RPMI7951 (cell line): ENCODE data around the gene CHTOP. TPM values are rescaled to one million over a fixed set of nuclear protein-coding genes. Genes with fewer than 3 reads are reported as not detected.

Source experiments
- DNase-seq: peaks from one replicate; pipeline ENCODE4 v3.0.0-alpha.2; 2012; ENCODE audit warnings: low read depth
- total RNA-seq: library from RNA; depleted of rRNA; stranded (reverse); fragments of >200 nt; shearing (Covaris generic); gene quantifications from 2 replicates; pipeline ENCODE4 v1.2.3, GENCODE V29; 2014; rRNA removed

The CHTOP gene
- total RNA-seq, 1 experiment from 2014 or later, result 34.7 TPM

DNA sequence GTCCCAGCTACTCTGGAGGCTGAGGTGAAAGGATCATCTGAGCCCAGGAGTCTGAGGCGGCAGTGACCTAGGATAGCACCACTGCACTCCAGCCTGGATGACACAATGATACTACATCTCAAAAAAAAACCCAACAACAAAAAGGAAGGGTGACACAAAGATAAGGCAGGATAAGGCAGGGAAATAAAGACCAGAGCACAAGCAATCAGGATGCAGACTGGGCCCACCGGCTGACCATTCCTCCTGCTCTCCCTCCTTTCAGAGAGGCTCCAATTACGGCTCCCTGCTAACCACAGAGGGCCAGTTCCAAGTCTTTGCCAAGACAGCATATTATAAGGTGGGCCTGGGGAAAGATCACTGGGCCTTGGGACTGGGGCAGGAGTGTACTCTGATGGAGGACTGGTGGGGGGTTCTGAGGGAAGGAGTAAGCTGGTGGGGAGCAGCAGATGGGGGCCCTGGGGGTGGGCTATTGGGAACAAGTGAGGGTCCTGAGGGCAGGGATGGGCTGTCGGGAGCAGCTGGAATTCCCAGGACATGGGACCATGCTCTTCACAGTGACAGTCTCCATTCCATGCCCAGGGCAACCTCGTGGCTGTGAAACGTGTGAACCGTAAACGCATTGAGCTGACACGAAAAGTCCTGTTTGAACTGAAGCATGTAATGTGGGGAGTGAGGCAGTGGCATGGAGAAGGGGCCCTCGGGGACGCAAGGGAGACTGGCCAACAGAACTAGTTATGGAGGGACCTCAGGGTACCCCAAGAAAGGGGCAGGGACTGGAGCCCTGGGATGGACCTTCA, 51.9 kb downstream of the CHTOP start:
- DNase-seq, result no peak

GRCh38 chr1:153687346-153688125, 53.7 kb downstream of the CHTOP start:
- DNase-seq, result no peak

- DNase-seq, result no peak
Measured at GRCh38 chr1:153688276-153688675, 54.4 kb downstream of the CHTOP start.

- no peak for DNase-seq
Measured at GRCh38 chr1:153688736-153689328, 55.0 kb downstream of the CHTOP start.

DNA sequence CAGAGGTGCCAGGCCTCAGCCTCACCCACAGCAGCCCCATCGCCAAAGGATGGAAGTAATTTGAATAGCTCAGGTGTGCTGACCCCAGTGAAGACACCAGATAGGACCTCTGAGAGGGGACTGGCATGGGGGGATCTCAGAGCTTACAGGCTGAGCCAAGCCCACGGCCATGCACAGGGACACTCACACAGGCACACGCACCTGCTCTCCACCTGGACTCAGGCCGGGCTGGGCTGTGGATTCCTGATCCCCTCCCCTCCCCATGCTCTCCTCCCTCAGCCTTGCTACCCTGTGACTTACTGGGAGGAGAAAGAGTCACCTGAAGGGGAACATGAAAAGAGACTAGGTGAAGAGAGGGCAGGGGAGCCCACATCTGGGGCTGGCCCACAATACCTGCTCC, 59.6 kb downstream of the CHTOP start:
- DNase-seq, result no peak

Other genes with a start within 250 kb of the CHTOP start
- gene S100A8, start 243.0 kb upstream of the CHTOP start, total RNA-seq, result 0.68 and 4.7 TPM in 2 replicates
- gene S100A7A, start 217.5 kb upstream of the CHTOP start, total RNA-seq, result not detected in 2 replicates
- gene S100A7, start 173.4 kb upstream of the CHTOP start, total RNA-seq, result not detected in 2 replicates
- gene S100A6, start 98.1 kb upstream of the CHTOP start, total RNA-seq, result 1,539 and 1,679 TPM in 2 replicates
- 1.4 and 2.2 TPM in 2 replicates for gene S100A5, start 93.1 kb upstream of the CHTOP start, total RNA-seq
- gene S100A4, start 88.3 kb upstream of the CHTOP start, total RNA-seq, result 836 and 954 TPM in 2 replicates
- gene S100A3, start 84.8 kb upstream of the CHTOP start, total RNA-seq, result 7.7 and 15.3 TPM in 2 replicates
- gene S100A2, start 68.2 kb upstream of the CHTOP start, total RNA-seq, result 9.0 and 11.2 TPM in 2 replicates
- 328 and 342 TPM in 2 replicates for gene S100A16, start 20.9 kb upstream of the CHTOP start, total RNA-seq
- gene S100A14, start 17.7 kb upstream of the CHTOP start, total RNA-seq, result 0.39 TPM in 1 of 2 replicates, not detected in the other
- gene S100A13, start 6.6 kb upstream of the CHTOP start, total RNA-seq, result 571 and 674 TPM in 2 replicates
- gene S100A1, start 5.6 kb upstream of the CHTOP start, total RNA-seq, result 4.7 and 5.1 TPM in 2 replicates
- 74.9 and 75.2 TPM in 2 replicates for gene SNAPIN, start 24.6 kb downstream of the CHTOP start, total RNA-seq
- 295 and 309 TPM in 2 replicates for gene ILF2, start 36.9 kb downstream of the CHTOP start, total RNA-seq
- gene NPR1, start 44.6 kb downstream of the CHTOP start, total RNA-seq, result not detected in 2 replicates
- 18.4 and 20.4 TPM in 2 replicates for gene INTS3, start 94.0 kb downstream of the CHTOP start, total RNA-seq
- gene SLC27A3, start 141.3 kb downstream of the CHTOP start, total RNA-seq, result 7.4 and 7.5 TPM in 2 replicates